ENCODE results near the gene DNAJC13. TPM values are rescaled to one million over a fixed set of nuclear protein-coding genes. Genes with fewer than 3 reads are reported as not detected.

Gene DNAJC13
- total RNA-seq, 1 experiment from 2014 or later: 72.4 TPM

DNA sequence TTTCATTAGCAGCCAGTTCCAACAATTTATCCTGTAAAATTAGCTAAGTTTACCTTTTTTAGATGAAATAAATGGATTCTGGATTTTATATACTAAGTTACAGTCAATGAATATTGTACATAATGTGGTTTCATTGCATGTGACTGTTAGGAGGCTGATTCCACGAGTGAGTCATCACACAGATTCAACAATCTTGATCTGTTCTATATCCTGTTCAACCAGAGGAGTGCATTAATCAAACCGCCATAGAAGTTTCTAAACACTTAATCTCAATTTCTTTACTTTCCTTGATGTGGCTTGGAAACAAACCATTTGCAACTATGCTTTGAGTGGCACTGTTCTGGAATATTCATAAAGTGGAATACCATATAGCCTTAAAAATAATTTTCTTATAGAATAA is 15.3 kb downstream of the DNAJC13 start:
- H3K36me3 Mint-ChIP-seq (ENCODE audit: insufficient read depth, unreplicated experiment): peaks cover 11% of the 10 kb centered on the region
- peak; percentile 55 for DNase-seq
- TF ChIP-seq, protein P1, sequence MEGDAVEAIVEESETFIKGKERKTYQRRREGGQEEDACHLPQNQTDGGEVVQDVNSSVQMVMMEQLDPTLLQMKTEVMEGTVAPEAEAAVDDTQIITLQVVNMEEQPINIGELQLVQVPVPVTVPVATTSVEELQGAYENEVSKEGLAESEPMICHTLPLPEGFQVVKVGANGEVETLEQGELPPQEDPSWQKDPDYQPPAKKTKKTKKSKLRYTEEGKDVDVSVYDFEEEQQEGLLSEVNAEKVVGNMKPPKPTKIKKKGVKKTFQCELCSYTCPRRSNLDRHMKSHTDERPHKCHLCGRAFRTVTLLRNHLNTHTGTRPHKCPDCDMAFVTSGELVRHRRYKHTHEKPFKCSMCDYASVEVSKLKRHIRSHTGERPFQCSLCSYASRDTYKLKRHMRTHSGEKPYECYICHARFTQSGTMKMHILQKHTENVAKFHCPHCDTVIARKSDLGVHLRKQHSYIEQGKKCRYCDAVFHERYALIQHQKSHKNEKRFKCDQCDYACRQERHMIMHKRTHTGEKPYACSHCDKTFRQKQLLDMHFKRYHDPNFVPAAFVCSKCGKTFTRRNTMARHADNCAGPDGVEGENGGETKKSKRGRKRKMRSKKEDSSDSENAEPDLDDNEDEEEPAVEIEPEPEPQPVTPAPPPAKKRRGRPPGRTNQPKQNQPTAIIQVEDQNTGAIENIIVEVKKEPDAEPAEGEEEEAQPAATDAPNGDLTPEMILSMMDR (IDR thresholded peaks at IDR 0.05; ENCODE audit: unreplicated experiment): no peak
- peaks cover 16% of the 10 kb centered on the region for H3K4me1 Mint-ChIP-seq (ENCODE audit: low read depth, unreplicated experiment)
- intact Hi-C loops (cut with micrococcal nuclease; ENCODE audit: unreplicated experiment): no loop called here
- no peaks in the 10 kb centered on the region for H3K27me3 Mint-ChIP-seq (ENCODE audit: unreplicated experiment)
- H3K4me3 Mint-ChIP-seq (ENCODE audit: low read depth, unreplicated experiment): no peak overlapping the region
- peak overlapping the region; percentile 42 for H3K27ac Mint-ChIP-seq (ENCODE audit: unreplicated experiment)
- H3K9me3 Mint-ChIP-seq (ENCODE audit: low read depth, unreplicated experiment): no peaks in the 10 kb centered on the region
- no TSS peak for BruUV-seq (replicated peaks)
- CTCF ChIA-PET: no interaction called here

DNA sequence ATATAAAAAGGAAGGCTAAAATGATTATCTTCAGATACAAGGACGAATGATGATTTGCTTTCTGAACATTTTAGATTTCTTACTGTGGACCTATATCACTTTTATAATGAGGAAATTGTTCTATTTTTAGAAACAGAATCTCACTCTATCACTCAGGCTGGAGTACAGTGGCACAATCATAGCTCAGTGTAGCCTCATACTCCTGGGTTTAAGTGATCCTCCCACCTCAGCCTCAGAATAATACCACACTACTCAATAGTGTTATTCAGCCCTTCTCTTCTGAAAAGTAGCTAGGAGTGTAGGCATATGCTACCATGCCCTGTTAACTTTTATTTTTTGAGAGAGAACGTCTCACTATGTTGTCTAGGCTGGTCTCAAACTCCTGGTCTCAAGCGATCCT is 15.8 kb downstream of the DNAJC13 start:
- CTCF ChIA-PET: interaction anchor here (0.6 kb wide), 1 partner anchor 124 kb away, joined by 3 read pairs; no protein-coding TSS in a partner anchor
- intact Hi-C loops (cut with micrococcal nuclease; ENCODE audit: unreplicated experiment): no loop called here
- H3K4me1 Mint-ChIP-seq (ENCODE audit: low read depth, unreplicated experiment): peaks cover 16% of the 10 kb centered on the region
- H3K4me3 Mint-ChIP-seq (ENCODE audit: low read depth, unreplicated experiment): no peak overlapping the region
- H3K27ac Mint-ChIP-seq (ENCODE audit: unreplicated experiment): peak overlapping the region; percentile 42
- no TSS peak for BruUV-seq (replicated peaks)
- H3K36me3 Mint-ChIP-seq (ENCODE audit: insufficient read depth, unreplicated experiment): peaks cover 11% of the 10 kb centered on the region
- H3K9me3 Mint-ChIP-seq (ENCODE audit: low read depth, unreplicated experiment): no peaks in the 10 kb centered on the region
- no peak for DNase-seq
- H3K27me3 Mint-ChIP-seq (ENCODE audit: unreplicated experiment): no peaks in the 10 kb centered on the region
- TF ChIP-seq, protein P1 (IDR thresholded peaks at IDR 0.05; ENCODE audit: unreplicated experiment): no peak

DNA sequence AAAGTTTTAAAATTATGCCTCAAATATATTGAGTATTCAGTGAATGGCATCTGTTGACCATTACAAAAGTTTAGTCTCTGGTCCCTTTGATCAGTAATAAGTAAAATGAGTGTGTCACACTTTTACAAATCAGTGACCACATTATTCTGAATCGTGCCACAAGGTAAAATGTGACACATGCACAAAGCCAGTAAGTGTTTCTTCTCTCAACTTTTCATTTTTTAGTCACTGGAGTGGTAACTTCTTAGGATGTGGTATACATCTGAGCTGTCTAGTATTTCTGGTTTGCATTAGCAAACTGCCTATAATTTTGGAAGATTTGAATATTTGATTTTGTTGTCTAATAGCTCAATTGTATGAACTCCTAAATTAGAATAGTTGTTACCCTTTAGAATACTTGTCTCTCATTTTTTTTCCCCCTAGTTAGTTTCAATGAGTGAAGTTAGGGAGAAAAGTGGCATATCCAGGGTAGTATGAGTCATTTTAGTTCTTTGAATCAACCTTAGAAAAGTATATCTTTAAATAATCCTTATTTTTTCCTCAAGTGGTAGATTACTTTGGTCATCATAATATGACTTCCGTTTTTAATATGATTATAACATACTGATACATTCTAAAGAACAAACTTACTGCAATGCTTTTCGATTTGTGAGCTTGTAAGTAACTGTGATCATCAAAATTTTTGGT is 18.1 kb downstream of the DNAJC13 start:
- Mint-ChIP-seq H3K4me3 (ENCODE audit: low read depth, unreplicated experiment) (no peak overlapping the region), H3K27me3 (ENCODE audit: unreplicated experiment) (no peaks in the 10 kb centered on the region), H3K36me3 (ENCODE audit: insufficient read depth, unreplicated experiment) (peaks cover 17% of the 10 kb centered on the region), H3K9me3 (ENCODE audit: low read depth, unreplicated experiment) (no peaks in the 10 kb centered on the region), H3K4me1 (ENCODE audit: low read depth, unreplicated experiment) (peaks cover 13% of the 10 kb centered on the region), H3K27ac (ENCODE audit: unreplicated experiment) (no peak overlapping the region)
- TF ChIP-seq, protein P1 (IDR thresholded peaks at IDR 0.05; ENCODE audit: unreplicated experiment): no peak
- intact Hi-C loops (cut with micrococcal nuclease; ENCODE audit: unreplicated experiment): no loop called here
- no peak for DNase-seq
- CTCF ChIA-PET: no interaction called here
- BruUV-seq (replicated peaks): no TSS peak

DNA sequence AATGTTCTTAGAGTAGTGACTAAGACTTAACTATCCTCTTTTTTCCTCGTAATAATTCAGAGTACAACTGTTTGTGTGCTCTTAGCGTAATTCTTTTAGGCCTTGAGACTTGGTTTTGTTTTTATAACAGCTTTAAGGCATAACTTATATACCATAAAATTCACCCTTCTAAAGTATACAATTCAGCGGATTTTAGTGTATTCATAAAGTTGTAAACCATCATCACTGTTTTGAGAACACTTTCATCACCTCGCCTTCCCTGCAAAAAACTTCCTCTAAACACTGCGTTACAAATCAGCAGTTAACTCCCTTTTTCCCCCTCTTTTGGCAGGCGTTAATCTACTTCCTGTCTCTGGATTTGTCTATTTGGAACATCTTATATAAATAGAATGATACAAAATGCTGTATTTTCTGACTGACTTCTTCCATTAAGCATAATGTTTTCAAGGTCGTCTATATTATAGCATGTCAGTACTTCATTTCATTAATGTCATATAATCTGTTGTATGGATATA is 18.7 kb downstream of the DNAJC13 start:
- intact Hi-C loops (cut with micrococcal nuclease; ENCODE audit: unreplicated experiment): no loop called here
- no peak for DNase-seq
- H3K4me3 Mint-ChIP-seq (ENCODE audit: low read depth, unreplicated experiment): no peak overlapping the region
- H3K4me1 Mint-ChIP-seq (ENCODE audit: low read depth, unreplicated experiment): peaks cover 7% of the 10 kb centered on the region
- CTCF ChIA-PET: no interaction called here
- TF ChIP-seq, protein P1 (IDR thresholded peaks at IDR 0.05; ENCODE audit: unreplicated experiment): no peak
- H3K27ac Mint-ChIP-seq (ENCODE audit: unreplicated experiment): no peak overlapping the region
- no TSS peak for BruUV-seq (replicated peaks)
- no peaks in the 10 kb centered on the region for H3K27me3 Mint-ChIP-seq (ENCODE audit: unreplicated experiment)
- peaks cover 17% of the 10 kb centered on the region for H3K36me3 Mint-ChIP-seq (ENCODE audit: insufficient read depth, unreplicated experiment)
- no peaks in the 10 kb centered on the region for H3K9me3 Mint-ChIP-seq (ENCODE audit: low read depth, unreplicated experiment)
